Neural progenitor cell (in vitro differentiated cells): ENCODE results near the gene GRK7.

Experiments used
- CTCF ChIP-seq: fragments of 200-600 bp; sonication (generic); IDR thresholded peaks from 2 replicates; pipeline ENCODE4 v1.5.1; 2017; ENCODE audit warnings: antibody characterized with exemption, mild to moderate bottlenecking
- EZH2 ChIP-seq: fragments of 200-600 bp; sonication (generic); IDR thresholded peaks from 2 replicates; pipeline ENCODE4 v1.6.1; 2017; ENCODE audit warnings: antibody characterized with exemption, mild to moderate bottlenecking, moderate library complexity

GRCh38 chr3:141773676-141774075, 10.5 kb downstream of the GRK7 start:
- no peak for TF ChIP-seq CTCF
- no peak for TF ChIP-seq EZH2
